ENCODE measurements around the gene PPP1R26. TPM values are rescaled to one million over a fixed set of nuclear protein-coding genes. Genes with fewer than 3 reads are reported as not detected.
A peak's percentile ranks its signal among the peaks of the same experiment; 100 is the strongest.

The PPP1R26 gene
- total and polyA plus RNA-seq, 2 of the 13 experiments (the other 11 are each of a cell fraction or from before 2014, with no cell fraction given): 8.6 to 11.6 TPM

GRCh38 chr9:135500525-135501260 is 21.1 kb downstream of the PPP1R26 start, which contains the start of gene MRPS2 (continued):
- TF ChIP-seq PLRG1 (conservative IDR thresholded peaks at IDR 0.05) (no peak), FOSL2 (CRISPR knock-in tag; IDR thresholded peaks at IDR 0.05) (peak; percentile 44), AHR (CRISPR knock-in tag; IDR thresholded peaks at IDR 0.05) (no peak), PHB2 (IDR thresholded peaks at IDR 0.05; ENCODE audit: partially characterized antibody) (no peak), GZF1 (CRISPR knock-in tag; IDR thresholded peaks at IDR 0.05) (no peak), ZNF180 (CRISPR knock-in tag; IDR thresholded peaks at IDR 0.05; ENCODE audit: borderline replicate concordance, low read depth) (no peak; the same call in 1 of the 2 replicates), HOXA7 (CRISPR knock-in tag; IDR thresholded peaks at IDR 0.05) (peak; percentile 51; the same call in 1 of the 2 replicates), CAMTA2 (CRISPR knock-in tag; IDR thresholded peaks at IDR 0.05; ENCODE audit: borderline replicate concordance) (peak; percentile 21; the same call in 1 of the 2 replicates), PPARG (CRISPR knock-in tag; conservative IDR thresholded peaks at IDR 0.05) (no peak), KLF11 (CRISPR knock-in tag; IDR thresholded peaks at IDR 0.05) (no peak), HNF1B (CRISPR knock-in tag; IDR thresholded peaks at IDR 0.05) (no peak), ZNF207 (IDR thresholded peaks at IDR 0.05; ENCODE audit: borderline replicate concordance) (no peak), ZNF616 (CRISPR knock-in tag; IDR thresholded peaks at IDR 0.05; ENCODE audit: low read depth) (no peak), KAT8 (CRISPR knock-in tag; IDR thresholded peaks at IDR 0.05) (peak; percentile 87), ZNF788 (CRISPR knock-in tag; IDR thresholded peaks at IDR 0.05; ENCODE audit: borderline replicate concordance) (peak; percentile 88; the same call in 1 of the 2 replicates)
- TF ChIP-seq, protein P1, sequence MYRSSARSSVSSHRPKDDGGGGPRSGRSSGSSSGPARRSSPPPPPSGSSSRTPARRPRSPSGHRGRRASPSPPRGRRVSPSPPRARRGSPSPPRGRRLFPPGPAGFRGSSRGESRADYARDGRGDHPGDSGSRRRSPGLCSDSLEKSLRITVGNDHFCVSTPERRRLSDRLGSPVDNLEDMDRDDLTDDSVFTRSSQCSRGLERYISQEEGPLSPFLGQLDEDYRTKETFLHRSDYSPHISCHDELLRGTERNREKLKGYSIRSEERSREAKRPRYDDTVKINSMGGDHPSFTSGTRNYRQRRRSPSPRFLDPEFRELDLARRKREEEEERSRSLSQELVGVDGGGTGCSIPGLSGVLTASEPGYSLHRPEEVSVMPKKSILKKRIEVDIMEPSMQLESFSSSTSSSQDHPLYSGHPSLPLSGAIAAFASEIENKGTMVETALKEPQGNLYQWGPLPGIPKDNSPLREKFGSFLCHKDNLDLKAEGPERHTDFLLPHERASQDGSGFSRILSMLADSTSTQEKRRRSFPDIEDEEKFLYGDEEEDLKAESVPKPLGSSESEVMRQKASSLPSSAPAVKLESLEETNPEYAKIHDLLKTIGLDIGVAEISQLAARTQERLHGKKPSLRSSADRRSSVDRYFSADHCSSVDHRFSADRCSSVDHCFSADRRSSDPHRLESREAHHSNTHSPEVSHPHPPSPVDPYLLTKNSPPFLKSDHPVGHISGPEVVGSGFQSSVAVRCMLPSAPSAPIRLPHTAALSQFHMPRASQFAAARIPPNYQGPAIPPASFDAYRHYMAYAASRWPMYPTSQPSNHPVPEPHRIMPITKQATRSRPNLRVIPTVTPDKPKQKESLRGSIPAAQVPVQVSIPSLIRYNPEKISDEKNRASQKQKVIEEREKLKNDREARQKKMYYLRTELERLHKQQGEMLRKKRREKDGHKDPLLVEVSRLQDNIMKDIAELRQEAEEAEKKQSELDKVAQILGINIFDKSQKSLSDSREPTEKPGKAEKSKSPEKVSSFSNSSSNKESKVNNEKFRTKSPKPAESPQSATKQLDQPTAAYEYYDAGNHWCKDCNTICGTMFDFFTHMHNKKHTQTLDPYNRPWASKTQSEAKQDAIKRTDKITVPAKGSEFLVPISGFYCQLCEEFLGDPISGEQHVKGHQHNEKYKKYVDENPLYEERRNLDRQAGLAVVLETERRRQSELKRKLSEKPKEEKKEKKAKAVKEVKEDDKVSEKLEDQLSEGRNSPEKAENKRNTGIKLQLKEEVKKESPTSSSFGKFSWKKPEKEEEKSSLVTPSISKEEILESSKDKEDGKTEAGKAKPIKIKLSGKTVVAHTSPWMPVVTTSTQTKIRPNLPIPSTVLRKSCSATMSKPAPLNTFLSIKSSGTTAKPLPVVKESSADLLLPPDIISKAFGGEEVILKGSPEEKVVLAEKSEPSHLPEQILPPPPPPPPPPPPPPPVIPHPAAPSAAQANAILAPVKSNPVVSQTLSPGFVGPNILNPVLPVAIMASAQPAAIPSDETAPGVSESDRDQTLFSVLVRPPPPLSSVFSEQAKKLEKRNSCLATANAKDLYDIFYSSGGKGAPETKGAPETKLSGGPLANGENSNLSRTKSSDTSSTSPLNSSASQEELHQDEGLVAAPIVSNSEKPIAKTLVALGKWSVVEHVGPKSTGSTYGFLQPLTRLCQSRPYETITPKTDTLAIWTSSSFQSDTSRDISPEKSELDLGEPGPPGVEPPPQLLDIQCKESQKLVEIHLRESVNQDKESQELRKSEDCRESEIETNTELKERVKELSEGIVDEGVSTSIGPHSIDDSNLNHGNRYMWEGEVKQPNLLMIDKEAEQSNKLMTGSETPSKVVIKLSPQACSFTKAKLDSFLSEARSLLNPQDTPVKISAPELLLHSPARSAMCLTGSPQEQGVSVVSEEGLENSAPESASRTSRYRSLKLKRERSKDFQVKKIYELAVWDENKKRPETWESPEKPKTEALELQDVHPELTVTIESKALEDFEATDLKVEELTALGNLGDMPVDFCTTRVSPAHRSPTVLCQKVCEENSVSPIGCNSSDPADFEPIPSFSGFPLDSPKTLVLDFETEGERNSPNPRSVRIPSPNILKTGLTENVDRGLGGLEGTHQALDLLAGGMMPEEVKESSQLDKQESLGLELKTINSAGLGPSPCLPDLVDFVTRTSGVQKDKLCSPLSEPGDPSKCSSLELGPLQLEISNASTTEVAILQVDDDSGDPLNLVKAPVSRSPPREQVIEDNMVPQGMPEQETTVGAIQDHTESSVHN (CRISPR knock-in tag; IDR thresholded peaks at IDR 0.05): no peak
- TF ChIP-seq, protein P2, sequence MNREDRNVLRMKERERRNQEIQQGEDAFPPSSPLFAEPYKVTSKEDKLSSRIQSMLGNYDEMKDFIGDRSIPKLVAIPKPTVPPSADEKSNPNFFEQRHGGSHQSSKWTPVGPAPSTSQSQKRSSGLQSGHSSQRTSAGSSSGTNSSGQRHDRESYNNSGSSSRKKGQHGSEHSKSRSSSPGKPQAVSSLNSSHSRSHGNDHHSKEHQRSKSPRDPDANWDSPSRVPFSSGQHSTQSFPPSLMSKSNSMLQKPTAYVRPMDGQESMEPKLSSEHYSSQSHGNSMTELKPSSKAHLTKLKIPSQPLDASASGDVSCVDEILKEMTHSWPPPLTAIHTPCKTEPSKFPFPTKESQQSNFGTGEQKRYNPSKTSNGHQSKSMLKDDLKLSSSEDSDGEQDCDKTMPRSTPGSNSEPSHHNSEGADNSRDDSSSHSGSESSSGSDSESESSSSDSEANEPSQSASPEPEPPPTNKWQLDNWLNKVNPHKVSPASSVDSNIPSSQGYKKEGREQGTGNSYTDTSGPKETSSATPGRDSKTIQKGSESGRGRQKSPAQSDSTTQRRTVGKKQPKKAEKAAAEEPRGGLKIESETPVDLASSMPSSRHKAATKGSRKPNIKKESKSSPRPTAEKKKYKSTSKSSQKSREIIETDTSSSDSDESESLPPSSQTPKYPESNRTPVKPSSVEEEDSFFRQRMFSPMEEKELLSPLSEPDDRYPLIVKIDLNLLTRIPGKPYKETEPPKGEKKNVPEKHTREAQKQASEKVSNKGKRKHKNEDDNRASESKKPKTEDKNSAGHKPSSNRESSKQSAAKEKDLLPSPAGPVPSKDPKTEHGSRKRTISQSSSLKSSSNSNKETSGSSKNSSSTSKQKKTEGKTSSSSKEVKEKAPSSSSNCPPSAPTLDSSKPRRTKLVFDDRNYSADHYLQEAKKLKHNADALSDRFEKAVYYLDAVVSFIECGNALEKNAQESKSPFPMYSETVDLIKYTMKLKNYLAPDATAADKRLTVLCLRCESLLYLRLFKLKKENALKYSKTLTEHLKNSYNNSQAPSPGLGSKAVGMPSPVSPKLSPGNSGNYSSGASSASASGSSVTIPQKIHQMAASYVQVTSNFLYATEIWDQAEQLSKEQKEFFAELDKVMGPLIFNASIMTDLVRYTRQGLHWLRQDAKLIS (CRISPR knock-in tag; IDR thresholded peaks at IDR 0.05): no peak

Measured in HepG2 (cell line).